G401.6 (cell line): Measurements from ENCODE around the gene MIEF2.
"Not testable (repeated sequence)": the region's sequence is repeated elsewhere in the genome, so short reads cannot be mapped to it uniquely, and the experiment has no call there.

Source experiments
- FAIRE-seq: peaks from 2 replicates; lab custom pipeline; 2012; peaks lifted over from hg19 to GRCh38; lab: Jason Lieb, UNC

Gene MIEF2

GRCh38 chr17:18291718-18292540 lies 31.5 kb downstream of the MIEF2 start:
- no peak for FAIRE-seq

DNA sequence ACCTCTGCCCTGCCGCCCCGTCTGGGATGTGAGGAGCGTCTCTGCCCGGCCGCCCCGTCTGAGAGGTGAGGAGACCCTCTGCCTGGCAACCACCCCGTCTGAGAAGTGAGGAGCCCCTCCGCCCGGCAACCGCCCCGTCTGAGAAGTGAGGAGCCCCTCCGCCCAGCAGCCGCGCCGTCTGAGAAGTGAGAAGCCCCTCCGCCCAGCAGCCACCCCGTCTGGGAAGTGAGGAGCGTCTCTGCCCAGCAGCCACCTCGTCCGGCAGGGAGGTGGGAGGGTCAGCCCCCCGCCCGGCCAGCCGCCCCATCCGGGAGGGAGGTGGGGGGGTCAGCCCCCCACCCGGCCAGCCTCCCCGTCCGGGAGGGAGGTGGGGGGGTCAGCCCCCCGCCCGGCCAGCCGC lies 37.6 kb downstream of the MIEF2 start:
- FAIRE-seq = not testable (repeated sequence)

DNA sequence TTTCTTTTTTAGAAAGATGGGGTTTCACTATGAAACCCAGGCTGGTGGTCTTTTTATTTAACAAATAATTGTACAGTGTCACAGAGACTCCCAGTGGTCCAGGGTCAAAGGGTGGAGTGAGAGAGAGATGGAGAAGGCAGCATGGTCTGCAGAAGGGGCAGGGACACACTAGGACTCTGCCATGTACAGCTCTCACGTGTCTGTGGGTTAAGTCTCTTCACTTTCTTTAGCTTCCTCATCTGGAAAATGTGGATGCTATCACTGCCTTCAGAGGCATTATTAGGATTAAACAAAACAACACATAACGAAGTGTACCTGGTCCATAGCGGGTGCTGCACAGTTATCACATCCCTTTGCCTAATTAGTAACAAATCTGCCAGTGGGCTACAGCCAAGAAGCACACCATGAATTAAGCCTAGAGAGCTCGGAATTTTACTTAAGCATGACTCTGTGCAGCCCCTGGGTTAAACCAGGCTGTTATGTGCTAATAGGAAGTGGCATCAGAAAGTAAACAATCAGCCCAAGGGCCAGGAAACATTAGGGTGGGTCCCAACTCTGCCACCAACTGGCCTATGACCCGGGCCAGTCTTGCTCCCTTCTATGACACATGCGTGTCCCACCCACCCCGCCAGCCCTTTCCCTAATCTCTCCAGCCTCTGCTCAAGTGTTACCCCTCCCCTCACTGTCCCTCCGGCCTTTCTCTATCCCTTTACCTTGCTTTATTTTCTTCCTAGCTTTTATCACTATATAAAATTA lies 40.4 kb downstream of the MIEF2 start:
- FAIRE-seq = no peak

GRCh38 chr17:18303206-18303605 lies 42.7 kb downstream of the MIEF2 start:
- not testable (repeated sequence) for FAIRE-seq

GRCh38 chr17:18309202-18309601 lies 48.7 kb downstream of the MIEF2 start:
- no peak for FAIRE-seq

- FAIRE-seq = no peak
Observed at GRCh38 chr17:18314059-18314730, 53.7 kb downstream of the MIEF2 start.

GRCh38 chr17:18314731-18315561 lies 54.5 kb downstream of the MIEF2 start, which contains the start of the genes SMCR8 and TOP3A:
TSS of gene SMCR8 (plus strand) at chr17:18315293. CDS start at chr17:18315790, 497 bp downstream.
TSS of gene TOP3A (minus strand) at chr17:18314994. CDS start at chr17:18314778, 216 bp downstream.
- peak; percentile 98 for FAIRE-seq

DNA sequence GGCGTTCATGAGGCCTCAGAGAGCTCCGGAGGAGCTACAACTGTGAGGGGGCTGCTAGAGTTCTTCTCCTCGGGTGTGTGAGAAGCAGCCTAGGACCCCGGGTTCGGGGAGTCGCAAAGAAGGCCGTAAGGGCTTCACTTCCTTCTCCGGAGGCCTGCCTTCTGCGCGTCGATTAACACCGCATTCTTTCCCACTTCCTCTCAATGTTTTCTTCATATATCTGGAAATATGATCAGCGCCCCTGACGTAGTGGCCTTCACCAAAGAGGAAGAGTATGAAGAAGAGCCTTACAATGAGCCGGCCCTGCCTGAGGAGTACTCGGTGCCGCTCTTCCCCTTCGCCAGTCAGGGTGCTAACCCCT lies 55.1 kb downstream of the MIEF2 start:
- no peak for FAIRE-seq

DNA sequence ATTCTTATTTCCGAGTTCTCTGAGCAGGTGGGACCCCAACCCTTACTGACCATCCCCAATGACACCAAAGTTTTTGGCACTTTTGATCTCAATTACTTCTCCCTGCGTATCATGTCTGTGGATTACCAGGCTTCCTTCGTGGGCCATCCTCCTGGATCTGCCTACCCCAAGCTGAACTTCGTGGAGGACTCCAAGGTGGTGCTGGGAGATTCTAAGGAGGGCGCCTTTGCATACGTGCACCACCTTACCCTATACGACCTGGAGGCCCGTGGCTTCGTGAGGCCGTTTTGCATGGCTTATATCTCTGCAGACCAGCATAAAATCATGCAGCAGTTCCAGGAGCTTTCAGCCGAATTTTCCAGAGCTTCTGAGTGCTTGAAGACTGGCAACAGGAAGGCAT lies 55.5 kb downstream of the MIEF2 start:
- FAIRE-seq = no peak
